ENCODE measurements around the gene FBRS.
A peak's percentile ranks its signal among the peaks of the same experiment; 100 is the strongest.

The FBRS gene

DNA sequence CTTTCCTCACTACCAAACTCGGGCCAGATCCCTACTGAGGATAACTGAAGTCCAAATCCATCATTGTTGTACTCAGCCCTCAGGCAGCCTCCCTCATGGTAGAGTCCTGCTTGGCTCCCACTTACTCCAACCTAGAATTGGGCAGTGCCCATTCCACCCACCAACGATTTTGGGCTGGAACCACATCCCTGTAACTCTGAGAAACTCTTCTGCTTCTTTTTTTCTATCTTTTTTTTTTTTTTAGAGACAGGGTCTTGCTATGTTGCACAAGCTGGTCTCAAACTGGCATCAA is 6.3 kb upstream of the FBRS start:
- H3K4me3 ChIP-seq (ENCODE audit: low read depth, low read length): peak overlapping the region; percentile 96
- TF ChIP-seq, protein P1, sequence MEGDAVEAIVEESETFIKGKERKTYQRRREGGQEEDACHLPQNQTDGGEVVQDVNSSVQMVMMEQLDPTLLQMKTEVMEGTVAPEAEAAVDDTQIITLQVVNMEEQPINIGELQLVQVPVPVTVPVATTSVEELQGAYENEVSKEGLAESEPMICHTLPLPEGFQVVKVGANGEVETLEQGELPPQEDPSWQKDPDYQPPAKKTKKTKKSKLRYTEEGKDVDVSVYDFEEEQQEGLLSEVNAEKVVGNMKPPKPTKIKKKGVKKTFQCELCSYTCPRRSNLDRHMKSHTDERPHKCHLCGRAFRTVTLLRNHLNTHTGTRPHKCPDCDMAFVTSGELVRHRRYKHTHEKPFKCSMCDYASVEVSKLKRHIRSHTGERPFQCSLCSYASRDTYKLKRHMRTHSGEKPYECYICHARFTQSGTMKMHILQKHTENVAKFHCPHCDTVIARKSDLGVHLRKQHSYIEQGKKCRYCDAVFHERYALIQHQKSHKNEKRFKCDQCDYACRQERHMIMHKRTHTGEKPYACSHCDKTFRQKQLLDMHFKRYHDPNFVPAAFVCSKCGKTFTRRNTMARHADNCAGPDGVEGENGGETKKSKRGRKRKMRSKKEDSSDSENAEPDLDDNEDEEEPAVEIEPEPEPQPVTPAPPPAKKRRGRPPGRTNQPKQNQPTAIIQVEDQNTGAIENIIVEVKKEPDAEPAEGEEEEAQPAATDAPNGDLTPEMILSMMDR (IDR thresholded peaks at IDR 0.05; ENCODE audit: control insufficient read depth, extremely low read depth, insufficient read depth): no peak
- no peak for DNase-seq (ENCODE audit: low read depth)

DNA sequence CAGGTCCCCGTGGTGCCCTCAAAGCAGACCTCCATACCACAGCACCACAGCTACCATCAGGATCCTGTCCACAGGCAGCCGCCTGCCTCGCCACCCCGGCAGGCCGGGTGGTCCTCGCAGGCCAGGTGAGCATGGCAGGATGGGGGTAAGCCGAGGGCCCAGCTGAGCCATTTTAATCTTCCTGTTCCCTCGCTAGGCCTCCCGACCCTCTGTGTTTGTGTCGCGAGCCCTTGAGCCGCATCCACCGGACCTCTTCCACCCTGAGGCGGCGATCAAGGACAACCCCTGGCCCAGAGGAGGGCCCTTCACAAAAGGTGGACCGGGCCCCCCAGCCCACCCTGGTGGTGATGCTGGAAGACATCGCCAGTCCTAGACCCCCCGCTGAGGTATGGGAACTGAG is 5.5 kb upstream of the FBRS start:
- DNase-seq (ENCODE audit: low read depth): no peak
- TF ChIP-seq, protein P1 (IDR thresholded peaks at IDR 0.05; ENCODE audit: control insufficient read depth, extremely low read depth, insufficient read depth): no peak
- H3K4me3 ChIP-seq (ENCODE audit: low read depth, low read length): no peak overlapping the region

DNA sequence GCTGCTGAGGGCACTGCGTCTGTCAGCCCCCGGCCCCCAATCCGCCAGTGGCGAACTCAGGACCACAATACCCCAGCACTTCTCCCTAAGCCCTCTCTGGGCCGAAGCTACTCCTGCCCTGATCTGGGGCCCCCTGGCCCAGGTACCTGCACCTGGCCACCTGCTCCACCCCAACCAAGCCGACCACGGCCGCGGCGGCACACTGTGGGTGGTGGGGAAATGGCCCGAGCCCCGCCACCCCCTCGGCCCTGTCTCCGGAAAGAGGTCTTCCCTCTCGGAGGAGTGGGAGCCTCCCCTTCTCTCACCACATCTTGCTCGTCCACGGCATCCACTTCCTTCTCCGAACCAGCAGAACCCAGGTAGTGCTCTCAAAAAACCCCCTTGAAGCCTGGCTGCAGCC is 3.4 kb upstream of the FBRS start:
- no peak overlapping the region for H3K4me3 ChIP-seq (ENCODE audit: low read depth, low read length)
- TF ChIP-seq, protein P1 (IDR thresholded peaks at IDR 0.05; ENCODE audit: control insufficient read depth, extremely low read depth, insufficient read depth): no peak
- no peak for DNase-seq (ENCODE audit: low read depth)

DNA sequence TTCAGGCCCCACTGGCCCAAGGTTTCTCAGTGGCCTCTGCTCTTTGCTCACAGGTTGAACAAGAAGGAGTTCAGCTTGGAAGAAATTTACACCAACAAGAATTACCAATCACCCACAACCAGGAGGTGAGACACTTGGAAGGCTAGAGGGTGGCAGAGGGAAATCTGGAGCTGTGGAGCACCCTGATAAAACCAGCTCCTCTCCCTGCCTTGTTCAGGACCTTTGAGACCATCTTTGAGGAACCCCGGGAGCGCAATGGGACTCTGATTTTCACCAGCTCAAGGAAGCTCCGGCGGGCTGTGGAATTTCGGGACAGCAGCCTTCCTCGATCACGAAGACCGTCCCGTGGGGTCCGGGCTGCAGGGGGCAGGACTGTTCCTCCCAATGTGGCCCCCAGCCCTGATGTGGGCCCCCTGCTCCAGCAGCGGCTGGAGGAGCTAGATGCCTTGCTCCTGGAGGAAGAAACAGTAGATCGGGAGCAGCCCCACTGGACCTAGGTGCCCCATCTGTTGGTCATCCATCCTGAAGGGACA is 2.4 kb upstream of the FBRS start:
- DNase-seq (ENCODE audit: low read depth): no peak
- H3K4me3 ChIP-seq (ENCODE audit: low read depth, low read length): no peak overlapping the region
- TF ChIP-seq, protein P1 (IDR thresholded peaks at IDR 0.05; ENCODE audit: control insufficient read depth, extremely low read depth, insufficient read depth): no peak

DNA sequence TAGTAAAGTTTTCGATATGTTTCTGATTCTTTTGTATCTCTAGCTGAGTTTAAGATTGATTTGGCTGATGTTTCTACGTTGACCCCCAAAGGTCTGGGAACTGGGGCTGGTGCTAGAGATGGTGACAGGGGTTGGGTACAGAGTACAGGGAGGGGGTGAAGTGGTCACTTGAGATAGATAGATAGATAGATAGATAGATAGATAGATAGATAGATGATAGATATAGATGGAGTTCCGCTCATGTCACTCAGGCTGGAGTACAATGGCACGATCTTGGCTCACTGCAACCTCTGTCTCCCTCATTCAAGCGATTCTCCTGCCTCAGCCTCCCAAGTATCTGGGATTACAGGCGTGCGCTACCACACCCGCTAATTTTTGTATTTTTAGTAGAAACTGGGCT is 1.8 kb upstream of the FBRS start:
- TF ChIP-seq, protein P1 (IDR thresholded peaks at IDR 0.05; ENCODE audit: control insufficient read depth, extremely low read depth, insufficient read depth): no peak
- no peak overlapping the region for H3K4me3 ChIP-seq (ENCODE audit: low read depth, low read length)
- no peak for DNase-seq (ENCODE audit: low read depth)

DNA sequence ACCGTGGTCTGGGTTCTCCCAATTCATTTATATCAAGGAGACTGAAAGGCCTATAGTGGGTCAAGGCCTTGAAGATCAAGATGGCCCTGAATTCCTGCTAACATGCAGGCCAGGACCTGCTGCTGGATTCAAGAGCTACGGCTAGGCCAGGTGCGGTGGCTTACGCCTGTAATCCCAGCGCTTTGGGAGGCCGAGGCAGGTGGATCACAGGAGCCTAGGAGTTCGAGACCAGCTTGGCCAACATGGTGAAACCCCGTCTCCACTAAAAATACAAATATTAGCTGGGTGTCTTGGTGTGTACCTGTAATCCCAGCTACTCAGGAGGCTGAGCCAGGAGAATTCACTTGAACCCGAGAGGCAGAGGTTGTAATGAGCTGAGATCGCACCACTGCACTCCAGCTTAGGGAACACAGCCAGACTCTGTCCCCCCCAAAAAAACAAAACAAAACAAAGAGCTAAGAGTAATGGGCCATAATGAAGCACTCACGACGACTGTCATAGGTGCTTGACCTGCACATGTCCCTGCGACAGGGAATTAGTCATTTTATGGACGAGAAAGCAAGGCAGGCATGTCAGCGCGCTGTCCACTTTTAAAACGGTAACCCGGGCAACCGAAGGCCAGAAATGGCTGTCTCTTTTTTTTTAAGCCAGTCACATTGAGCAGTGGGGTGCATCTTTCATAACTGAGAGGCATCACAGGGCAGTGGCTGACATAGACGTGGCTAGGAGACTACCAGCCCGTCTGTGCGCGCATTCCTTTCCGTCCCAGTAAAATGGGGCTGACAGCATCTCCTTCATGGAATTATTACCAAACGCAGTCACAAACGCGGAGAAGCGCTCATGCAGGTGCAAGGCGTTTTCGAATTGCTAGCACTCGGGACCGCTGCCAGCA is 1.0 kb upstream of the FBRS start:
- no peak for DNase-seq (ENCODE audit: low read depth)
- H3K4me3 ChIP-seq (ENCODE audit: low read depth, low read length): peak overlapping the region; percentile 49
- TF ChIP-seq, protein P1 (IDR thresholded peaks at IDR 0.05; ENCODE audit: control insufficient read depth, extremely low read depth, insufficient read depth): no peak
